ENCODE results near the gene NDUFB7. TPM values are rescaled to one million over a fixed set of nuclear protein-coding genes. Genes with fewer than 3 reads are reported as not detected.
"Not testable (repeated sequence)": the region's sequence is repeated elsewhere in the genome, so short reads cannot be mapped to it uniquely, and the experiment has no call there.

The NDUFB7 gene
- total and polyA plus RNA-seq, 4 donors = 105 to 415 (median 300) TPM

- H3K4me1 ChIP-seq (ENCODE audit: control insufficient read depth in 5 of 5, insufficient read depth in 5 of 5, low read length in 5 of 5) = no peaks in the 10 kb centered on the region
- no peaks in the 10 kb centered on the region for H3K36me3 ChIP-seq (ENCODE audit: control insufficient read depth in 4 of 4, insufficient read depth in 4 of 4, low read length in 4 of 4)
- H3K9me3 ChIP-seq (ENCODE audit: control insufficient read depth in 4 of 4, insufficient read depth in 3 of 4, low read length in 3 of 4) = peaks cover 0 to 14% (median 8%) of the 10 kb centered on the region in 4 donors
- H3K27ac ChIP-seq (ENCODE audit: low read depth in 1 of 2, low read length in 1 of 2) = no peak overlapping the region
- no peak for DNase-seq
- WGBS, 2 donors = 64 to 81% methylated on average over 8 of the region's 8 CpGs
- no peak for TF ChIP-seq CTCF (IDR thresholded peaks at IDR 0.05; ENCODE audit: control extremely low read depth, extremely low read depth)
- no peak overlapping the region for H3K4me3 ChIP-seq
- no peaks in the 10 kb centered on the region for H3K27me3 ChIP-seq (ENCODE audit: control insufficient read depth in 3 of 3, insufficient read depth in 3 of 3, low read length in 2 of 3)
- no peak for ATAC-seq (ENCODE audit: insufficient read depth, low FRiP score)
- H3K9ac ChIP-seq (ENCODE audit: insufficient read depth in 1 of 2, low read length in 2 of 2) = no peak overlapping the region
Measured at GRCh38 chr19:14615623-14616022, 43.8 kb upstream of the NDUFB7 start.

- ATAC-seq (ENCODE audit: insufficient read depth, low FRiP score) = no peak
- Histone ChIP-seq H3K9ac (ENCODE audit: insufficient read depth in 1 of 2, low read length in 2 of 2) (no peak overlapping the region), H3K36me3 (ENCODE audit: control insufficient read depth in 4 of 4, insufficient read depth in 4 of 4, low read length in 4 of 4) (no peaks in the 10 kb centered on the region), H3K9me3 (ENCODE audit: control insufficient read depth in 4 of 4, insufficient read depth in 3 of 4, low read length in 3 of 4) (peaks cover 0 to 10% (median under 1%) of the 10 kb centered on the region in 4 donors), H3K4me1 (ENCODE audit: control insufficient read depth in 5 of 5, insufficient read depth in 5 of 5, low read length in 5 of 5) (no peaks in the 10 kb centered on the region), H3K4me3 (no peak overlapping the region), H3K27me3 (ENCODE audit: control insufficient read depth in 3 of 3, insufficient read depth in 3 of 3, low read length in 2 of 3) (no peaks in the 10 kb centered on the region), H3K27ac (ENCODE audit: low read depth in 1 of 2, low read length in 1 of 2) (no peak overlapping the region)
- TF ChIP-seq CTCF (IDR thresholded peaks at IDR 0.05; ENCODE audit: control extremely low read depth, extremely low read depth) = no peak
- 21 to 29% methylated on average over 4 of the region's 4 CpGs for WGBS, 2 donors
- peak in 1 of 3 donors; percentile 3 for DNase-seq
Measured at GRCh38 chr19:14614099-14614412, 42.2 kb upstream of the NDUFB7 start.

GRCh38 chr19:14613399-14614098 lies 41.7 kb upstream of the NDUFB7 start:
- not testable (repeated sequence) for H3K36me3 ChIP-seq (ENCODE audit: control insufficient read depth in 4 of 4, insufficient read depth in 4 of 4, low read length in 4 of 4); H3K27ac ChIP-seq (ENCODE audit: low read depth in 1 of 2, low read length in 1 of 2); H3K4me3 ChIP-seq; ATAC-seq (ENCODE audit: insufficient read depth, low FRiP score); DNase-seq; H3K9ac ChIP-seq (ENCODE audit: insufficient read depth in 1 of 2, low read length in 2 of 2); H3K4me1 ChIP-seq (ENCODE audit: control insufficient read depth in 5 of 5, insufficient read depth in 5 of 5, low read length in 5 of 5); H3K9me3 ChIP-seq (ENCODE audit: control insufficient read depth in 4 of 4, insufficient read depth in 3 of 4, low read length in 3 of 4); H3K27me3 ChIP-seq (ENCODE audit: control insufficient read depth in 3 of 3, insufficient read depth in 3 of 3, low read length in 2 of 3)
- 48 to 66% methylated on average over 14 of the region's 14 CpGs for WGBS, 2 donors

GRCh38 chr19:14612657-14613056 lies 40.8 kb upstream of the NDUFB7 start:
- Histone ChIP-seq H3K27me3 (ENCODE audit: control insufficient read depth in 3 of 3, insufficient read depth in 3 of 3, low read length in 2 of 3) (no peaks in the 10 kb centered on the region), H3K27ac (ENCODE audit: low read depth in 1 of 2, low read length in 1 of 2) (no peak overlapping the region), H3K36me3 (ENCODE audit: control insufficient read depth in 4 of 4, insufficient read depth in 4 of 4, low read length in 4 of 4) (no peaks in the 10 kb centered on the region), H3K4me1 (ENCODE audit: control insufficient read depth in 5 of 5, insufficient read depth in 5 of 5, low read length in 5 of 5) (no peaks in the 10 kb centered on the region), H3K9me3 (ENCODE audit: control insufficient read depth in 4 of 4, insufficient read depth in 3 of 4, low read length in 3 of 4) (peaks cover 0 to 3% (median 0%) of the 10 kb centered on the region in 4 donors), H3K4me3 (no peak overlapping the region), H3K9ac (ENCODE audit: insufficient read depth in 1 of 2, low read length in 2 of 2) (no peak overlapping the region)
- no peak for TF ChIP-seq CTCF (IDR thresholded peaks at IDR 0.05; ENCODE audit: control extremely low read depth, extremely low read depth)
- DNase-seq (no peak), ATAC-seq (ENCODE audit: insufficient read depth, low FRiP score) (no peak)
- WGBS, 2 donors = 92 to 97% methylated on average over 4 of the region's 4 CpGs

GRCh38 chr19:14612242-14612641 lies 40.4 kb upstream of the NDUFB7 start:
- H3K27ac ChIP-seq (ENCODE audit: low read depth in 1 of 2, low read length in 1 of 2); DNase-seq; H3K4me1 ChIP-seq (ENCODE audit: control insufficient read depth in 5 of 5, insufficient read depth in 5 of 5, low read length in 5 of 5); H3K4me3 ChIP-seq; H3K27me3 ChIP-seq (ENCODE audit: control insufficient read depth in 3 of 3, insufficient read depth in 3 of 3, low read length in 2 of 3); H3K9ac ChIP-seq (ENCODE audit: insufficient read depth in 1 of 2, low read length in 2 of 2); H3K36me3 ChIP-seq (ENCODE audit: control insufficient read depth in 4 of 4, insufficient read depth in 4 of 4, low read length in 4 of 4); ATAC-seq (ENCODE audit: insufficient read depth, low FRiP score); H3K9me3 ChIP-seq (ENCODE audit: control insufficient read depth in 4 of 4, insufficient read depth in 3 of 4, low read length in 3 of 4): not testable (repeated sequence)
- 68 to 89% methylated on average over 5 of the region's 5 CpGs for WGBS, 2 donors
